HG03521 (cell line): ENCODE measurements around the gene ADGRB3.
"Not testable (repeated sequence)": the region's sequence is repeated elsewhere in the genome, so short reads cannot be mapped to it uniquely, and the experiment has no call there.

ENCODE experiments used
- ATAC-seq: cut with Tn5 transposase; IDR thresholded peaks from one replicate; pipeline ENCODE4 v1.9.1; 2021; ENCODE audit warnings: mild to moderate bottlenecking, moderate library complexity; ENCODE audit not compliant: unreplicated experiment

ADGRB3 gene

GRCh38 chr6:68778356-68779020 lies 143.4 kb downstream of the ADGRB3 start:
- ATAC-seq: no peak

GRCh38 chr6:68779366-68779765 lies 144.3 kb downstream of the ADGRB3 start:
- no peak for ATAC-seq

GRCh38 chr6:68790128-68790527 lies 155.0 kb downstream of the ADGRB3 start:
- ATAC-seq: not testable (repeated sequence)

GRCh38 chr6:68814976-68815375 lies 179.9 kb downstream of the ADGRB3 start:
- ATAC-seq: not testable (repeated sequence)

- no peak for ATAC-seq
Measured at GRCh38 chr6:68826501-68826900, 191.4 kb downstream of the ADGRB3 start.

- ATAC-seq: no peak
Measured at GRCh38 chr6:68834551-68834950, 199.5 kb downstream of the ADGRB3 start.

GRCh38 chr6:68838571-68838970 lies 203.5 kb downstream of the ADGRB3 start:
- no peak for ATAC-seq

GRCh38 chr6:68852791-68853190 lies 217.7 kb downstream of the ADGRB3 start:
- no peak for ATAC-seq

GRCh38 chr6:68859233-68859632 lies 224.2 kb downstream of the ADGRB3 start:
- no peak for ATAC-seq

GRCh38 chr6:68868646-68869045 lies 233.6 kb downstream of the ADGRB3 start:
- no peak for ATAC-seq

- no peak for ATAC-seq
Measured at GRCh38 chr6:68873236-68873635, 238.2 kb downstream of the ADGRB3 start.

- ATAC-seq: no peak
Measured at GRCh38 chr6:68874747-68875146, 239.7 kb downstream of the ADGRB3 start.

- no peak for ATAC-seq
Measured at GRCh38 chr6:68875403-68875802, 240.3 kb downstream of the ADGRB3 start.

GRCh38 chr6:68876792-68877493 lies 241.9 kb downstream of the ADGRB3 start:
- ATAC-seq: peak; percentile 56

- ATAC-seq: no peak
Measured at GRCh38 chr6:68880050-68880813, 245.2 kb downstream of the ADGRB3 start.

GRCh38 chr6:68883325-68883724 lies 248.2 kb downstream of the ADGRB3 start:
- not testable (repeated sequence) for ATAC-seq

- no peak for ATAC-seq
Measured at GRCh38 chr6:68891419-68891818, 256.3 kb downstream of the ADGRB3 start.

GRCh38 chr6:68892452-68892851 lies 257.4 kb downstream of the ADGRB3 start:
- no peak for ATAC-seq

- no peak for ATAC-seq
Measured at GRCh38 chr6:68895929-68896328, 260.8 kb downstream of the ADGRB3 start.

GRCh38 chr6:68901044-68901443 lies 266.0 kb downstream of the ADGRB3 start:
- ATAC-seq: no peak

GRCh38 chr6:68911334-68911733 lies 276.3 kb downstream of the ADGRB3 start:
- no peak for ATAC-seq

GRCh38 chr6:68911811-68912210 lies 276.7 kb downstream of the ADGRB3 start:
- ATAC-seq: no peak
